ENCODE data around the gene LYPD4. TPM values are rescaled to one million over a fixed set of nuclear protein-coding genes. Genes with fewer than 3 reads are reported as not detected.
"Not testable (repeated sequence)": the region's sequence is repeated elsewhere in the genome, so short reads cannot be mapped to it uniquely, and the experiment has no call there.

Gene LYPD4
- total RNA-seq, 1 experiment from 2014 or later, result not detected

- Histone ChIP-seq H3K4me1 (ENCODE audit: low read length) (peaks cover 14% of the 10 kb centered on the region), H3K27me3 (ENCODE audit: low read length) (no peaks in the 10 kb centered on the region), H3K27ac (ENCODE audit: low read length) (no peak overlapping the region), H3K36me3 (ENCODE audit: insufficient read depth, low read length) (no peaks in the 10 kb centered on the region), H3K9ac (ENCODE audit: low read length) (no peak overlapping the region), H3K9me3 (ENCODE audit: low read length) (no peaks in the 10 kb centered on the region), H2AFZ (ENCODE audit: low read length) (no peak overlapping the region), H3K4me2 (ENCODE audit: low read depth, low read length, poor library complexity, severe bottlenecking) (no peak overlapping the region), H3K79me2 (ENCODE audit: low read length) (no peaks in the 10 kb centered on the region), H4K20me1 (ENCODE audit: insufficient read depth, low read depth, low read length) (no peaks in the 10 kb centered on the region), H3K9me2 (replicated peaks; ENCODE audit: insufficient read depth, low read length) (no peaks in the 10 kb centered on the region), H3K4me3 (ENCODE audit: low read length) (no peak overlapping the region)
- DNase-seq, result no peak
These were observed 47.6 kb downstream of the LYPD4 start for GRCh38 chr19:41796901-41797300.

DNA sequence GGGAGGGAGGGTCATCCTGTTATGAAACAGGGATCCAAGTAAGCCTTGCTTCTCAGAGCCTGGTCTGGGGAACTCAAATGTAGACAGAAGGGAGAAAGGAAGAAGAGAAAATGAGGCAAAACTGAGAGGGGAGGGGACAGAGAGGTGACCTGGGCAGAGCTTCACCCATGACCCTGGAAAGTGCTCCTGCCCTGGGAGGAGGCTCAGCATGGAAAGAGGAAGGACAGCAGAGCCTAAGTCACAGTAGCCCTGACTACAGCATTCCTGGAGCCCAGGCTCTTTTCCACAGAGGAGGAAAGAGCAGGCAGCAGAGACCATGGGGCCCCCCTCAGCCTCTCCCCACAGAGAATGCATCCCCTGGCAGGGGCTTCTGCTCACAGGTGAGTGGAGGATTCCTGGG lies 48.1 kb downstream of the LYPD4 start, which contains the start of gene CEACAM3:
Gene CEACAM3 (plus strand): TSS at position 226 of the 400 bp plus-strand sequence. CDS start 91 bp downstream, at position 317.
- H3K4me3 ChIP-seq (ENCODE audit: low read length), result no peak within 1 kb of the TSS

DNA sequence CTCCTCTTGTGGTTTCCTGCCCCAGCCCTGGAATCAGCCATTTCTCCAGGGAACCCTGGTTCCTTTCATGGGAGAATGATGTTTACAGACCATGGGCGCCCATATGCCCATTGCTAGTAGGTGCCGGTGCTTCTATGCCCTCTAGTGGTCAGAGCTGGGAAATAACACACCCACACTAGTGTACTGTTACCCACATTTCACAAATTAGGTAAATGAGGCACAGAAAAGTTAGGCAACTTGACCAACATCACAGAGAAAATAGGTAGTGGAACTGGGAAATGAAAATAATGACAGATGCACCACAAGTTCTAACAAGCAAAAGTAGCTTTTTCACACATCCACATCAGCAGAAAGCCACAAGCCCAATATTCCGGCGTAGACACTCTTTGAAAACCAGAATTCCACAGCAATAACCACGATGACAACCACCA lies 49.4 kb downstream of the LYPD4 start:
- no peaks in the 10 kb centered on the region for H3K27me3 ChIP-seq (ENCODE audit: low read length)
- no peak overlapping the region for H3K4me2 ChIP-seq (ENCODE audit: low read depth, low read length, poor library complexity, severe bottlenecking)
- no peaks in the 10 kb centered on the region for H3K9me3 ChIP-seq (ENCODE audit: low read length)
- H2AFZ ChIP-seq (ENCODE audit: low read length), result no peak overlapping the region
- peak; percentile 86 for DNase-seq
- no peaks in the 10 kb centered on the region for H3K36me3 ChIP-seq (ENCODE audit: insufficient read depth, low read length)
- no peaks in the 10 kb centered on the region for H4K20me1 ChIP-seq (ENCODE audit: insufficient read depth, low read depth, low read length)
- no peak overlapping the region for H3K9ac ChIP-seq (ENCODE audit: low read length)
- no peaks in the 10 kb centered on the region for H3K79me2 ChIP-seq (ENCODE audit: low read length)
- H3K4me3 ChIP-seq (ENCODE audit: low read length), result no peak overlapping the region
- H3K4me1 ChIP-seq (ENCODE audit: low read length), result peaks cover 7% of the 10 kb centered on the region
- no peak overlapping the region for H3K27ac ChIP-seq (ENCODE audit: low read length)
- H3K9me2 ChIP-seq (replicated peaks; ENCODE audit: insufficient read depth, low read length), result no peaks in the 10 kb centered on the region

More for the DNA sequence above, 48.1 kb downstream of the LYPD4 start, which contains the start of gene CEACAM3:
- Histone ChIP-seq H3K36me3 (ENCODE audit: insufficient read depth, low read length) (no peaks in the 10 kb centered on the region), H3K9me2 (replicated peaks; ENCODE audit: insufficient read depth, low read length) (no peaks in the 10 kb centered on the region), H3K9ac (ENCODE audit: low read length) (0 out of 2 replicates have a peak within 1 kb of the TSS, but pooled peaks have one; percentile 9), H3K4me2 (ENCODE audit: low read depth, low read length, poor library complexity, severe bottlenecking) (no peak within 1 kb of the TSS), H3K4me1 (ENCODE audit: low read length) (peaks cover 8% of the 10 kb centered on the region), H2AFZ (ENCODE audit: low read length) (no peak within 1 kb of the TSS), H3K9me3 (ENCODE audit: low read length) (no peaks in the 10 kb centered on the region), H3K27ac (ENCODE audit: low read length) (no peak within 1 kb of the TSS), H3K79me2 (ENCODE audit: low read length) (no peaks in the 10 kb centered on the region), H3K27me3 (ENCODE audit: low read length) (no peaks in the 10 kb centered on the region), H4K20me1 (ENCODE audit: insufficient read depth, low read depth, low read length) (no peaks in the 10 kb centered on the region)
- no peak for DNase-seq

DNA sequence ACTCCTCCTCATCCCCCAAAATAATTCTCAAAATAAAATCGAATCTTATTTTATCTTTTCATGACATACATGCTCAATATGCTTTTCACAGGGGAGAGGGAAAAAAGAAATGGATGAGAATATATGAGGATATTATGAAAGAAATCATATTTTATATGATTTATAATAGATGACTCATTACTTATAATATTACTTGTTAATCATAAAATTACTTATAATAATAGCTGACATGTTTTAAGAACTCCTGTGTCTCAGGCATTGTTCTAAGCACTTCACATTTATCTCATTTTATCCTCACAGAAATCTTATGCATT lies 51.1 kb downstream of the LYPD4 start:
- Histone ChIP-seq H3K79me2 (ENCODE audit: low read length) (no peaks in the 10 kb centered on the region), H3K4me2 (ENCODE audit: low read depth, low read length, poor library complexity, severe bottlenecking) (no peak overlapping the region), H3K36me3 (ENCODE audit: insufficient read depth, low read length) (no peaks in the 10 kb centered on the region), H3K4me1 (ENCODE audit: low read length) (no peaks in the 10 kb centered on the region), H3K9ac (ENCODE audit: low read length) (no peak overlapping the region), H3K4me3 (ENCODE audit: low read length) (no peak overlapping the region), H3K27ac (ENCODE audit: low read length) (no peak overlapping the region), H3K9me2 (replicated peaks; ENCODE audit: insufficient read depth, low read length) (no peaks in the 10 kb centered on the region), H2AFZ (ENCODE audit: low read length) (no peak overlapping the region), H3K27me3 (ENCODE audit: low read length) (no peaks in the 10 kb centered on the region), H4K20me1 (ENCODE audit: insufficient read depth, low read depth, low read length) (no peaks in the 10 kb centered on the region), H3K9me3 (ENCODE audit: low read length) (no peaks in the 10 kb centered on the region)
- no peak for DNase-seq

GRCh38 chr19:41792513-41793413 lies 51.7 kb downstream of the LYPD4 start:
- no peak overlapping the region for H3K4me3 ChIP-seq (ENCODE audit: low read length)
- no peak overlapping the region for H2AFZ ChIP-seq (ENCODE audit: low read length)
- H3K36me3 ChIP-seq (ENCODE audit: insufficient read depth, low read length), result no peaks in the 10 kb centered on the region
- no peaks in the 10 kb centered on the region for H3K9me2 ChIP-seq (replicated peaks; ENCODE audit: insufficient read depth, low read length)
- H4K20me1 ChIP-seq (ENCODE audit: insufficient read depth, low read depth, low read length), result no peaks in the 10 kb centered on the region
- no peak overlapping the region for H3K9ac ChIP-seq (ENCODE audit: low read length)
- H3K27me3 ChIP-seq (ENCODE audit: low read length), result no peaks in the 10 kb centered on the region
- DNase-seq, result peak; percentile 87
- H3K4me2 ChIP-seq (ENCODE audit: low read depth, low read length, poor library complexity, severe bottlenecking), result no peak overlapping the region
- no peak overlapping the region for H3K27ac ChIP-seq (ENCODE audit: low read length)
- no peaks in the 10 kb centered on the region for H3K4me1 ChIP-seq (ENCODE audit: low read length)
- H3K9me3 ChIP-seq (ENCODE audit: low read length), result no peaks in the 10 kb centered on the region
- H3K79me2 ChIP-seq (ENCODE audit: low read length), result no peaks in the 10 kb centered on the region

GRCh38 chr19:41789053-41789452 lies 55.4 kb downstream of the LYPD4 start:
- peaks cover 13% of the 10 kb centered on the region for H3K4me1 ChIP-seq (ENCODE audit: low read length)
- not testable (repeated sequence) for H3K27ac ChIP-seq (ENCODE audit: low read length); H3K4me3 ChIP-seq (ENCODE audit: low read length); H3K27me3 ChIP-seq (ENCODE audit: low read length); H3K36me3 ChIP-seq (ENCODE audit: insufficient read depth, low read length); H3K9me3 ChIP-seq (ENCODE audit: low read length); H3K9ac ChIP-seq (ENCODE audit: low read length); H3K79me2 ChIP-seq (ENCODE audit: low read length); H4K20me1 ChIP-seq (ENCODE audit: insufficient read depth, low read depth, low read length); DNase-seq; H3K9me2 ChIP-seq (replicated peaks; ENCODE audit: insufficient read depth, low read length); H3K4me2 ChIP-seq (ENCODE audit: low read depth, low read length, poor library complexity, severe bottlenecking); H2AFZ ChIP-seq (ENCODE audit: low read length)

GRCh38 chr19:41788518-41788917 lies 56.0 kb downstream of the LYPD4 start:
- H2AFZ ChIP-seq (ENCODE audit: low read length); H3K4me2 ChIP-seq (ENCODE audit: low read depth, low read length, poor library complexity, severe bottlenecking): not testable (repeated sequence)

More at GRCh38 chr19:41788518-41788917, 56.0 kb downstream of the LYPD4 start:
- H3K27me3 ChIP-seq (ENCODE audit: low read length); H3K9me3 ChIP-seq (ENCODE audit: low read length); H3K27ac ChIP-seq (ENCODE audit: low read length); DNase-seq; H3K9ac ChIP-seq (ENCODE audit: low read length); H3K36me3 ChIP-seq (ENCODE audit: insufficient read depth, low read length); H3K9me2 ChIP-seq (replicated peaks; ENCODE audit: insufficient read depth, low read length); H3K4me3 ChIP-seq (ENCODE audit: low read length); H4K20me1 ChIP-seq (ENCODE audit: insufficient read depth, low read depth, low read length); H3K79me2 ChIP-seq (ENCODE audit: low read length): not testable (repeated sequence)
- peaks cover 19% of the 10 kb centered on the region for H3K4me1 ChIP-seq (ENCODE audit: low read length)
